K562 (cell line): Measurements from ENCODE around the gene SLC7A8. TPM values are rescaled to one million over a fixed set of nuclear protein-coding genes. Genes with fewer than 3 reads are reported as not detected.

Experiments
- ASH1L ChIP-seq: fragments of 450-650 bp; IDR thresholded peaks from 2 replicates; pipeline ENCODE4 v1.6.1; 2018; ENCODE audit warnings: borderline replicate concordance, mild to moderate bottlenecking, low read depth; ENCODE audit not compliant: partially characterized antibody
- DEAF1 ChIP-seq: fragments of 450-650 bp; formaldehyde crosslinking; IDR thresholded peaks from 2 replicates; pipeline ENCODE4 v1.4.0; 2020; ENCODE audit warnings: mild to moderate bottlenecking, moderate library complexity
- EHMT2 ChIP-seq: fragments of 450-650 bp; IDR thresholded peaks from 2 replicates; pipeline ENCODE4 v1.6.1; 2018; ENCODE audit warnings: antibody characterized with exemption
- EP400 ChIP-seq: fragments of 450-650 bp; IDR thresholded peaks from 2 replicates; pipeline ENCODE4 v1.6.1; 2017; ENCODE audit warnings: antibody characterized with exemption, mild to moderate bottlenecking, moderate library complexity
- ETV1 ChIP-seq: fragments of 450-650 bp; conservative IDR thresholded peaks from 2 replicates; pipeline ENCODE4 v1.6.1; 2016; ENCODE audit warnings: missing genetic modification characterization, control low read depth, low read depth, missing compliant biosample characterization
- FOSL1 ChIP-seq: fragments of 200-800 bp; sonication (Bioruptor generic); conservative IDR thresholded peaks from 2 replicates; pipeline ENCODE4 v1.6.1; 2016; ENCODE audit warnings: missing genetic modification characterization, missing compliant biosample characterization
- GATAD2A ChIP-seq: fragments of 450-650 bp; IDR thresholded peaks from 2 replicates; pipeline ENCODE4 v1.6.1; 2017
- HDGF ChIP-seq: fragments of 450-650 bp; IDR thresholded peaks from 2 replicates; pipeline ENCODE4 v1.6.1; 2016
- KDM4B ChIP-seq, 2 experiments: fragments of 450-650 bp in 1 of 2; sonication (generic) in 1 of 2; IDR thresholded peaks; 2 replicates each; pipeline ENCODE4 v1.6.1; 2016 to 2017; ENCODE audit warnings: borderline replicate concordance in 2 of 2, antibody characterized with exemption in 1 of 2, low read depth in 1 of 2, mild to moderate bottlenecking in 1 of 2
- MYC ChIP-seq, 2 experiments: fragments of 250-450 bp in 1 of 2; sonication (Bioruptor Pico) in 1 of 2; IDR thresholded peaks; 2 replicates each; pipeline versions ENCODE4 v1.5.1 to v1.6.1; 2012 to 2021; ENCODE audit warnings: low read depth in 2 of 2, borderline replicate concordance in 1 of 2, improper control_type of control experiment in 1 of 2, low read length in 1 of 2, mild to moderate bottlenecking in 1 of 2, moderate library complexity in 1 of 2
- PKNOX1 ChIP-seq: fragments of 450-650 bp; IDR thresholded peaks from 2 replicates; pipeline ENCODE4 v1.6.1; 2016
- POU5F1 ChIP-seq: fragments of 150-350 bp; IDR thresholded peaks from 2 replicates; pipeline ENCODE4 v1.6.1; 2014; ENCODE audit warnings: borderline replicate concordance, low read length, low read depth, mild to moderate bottlenecking; ENCODE audit not compliant: partially characterized antibody
- PTBP1 ChIP-seq: fragments of 200-400 bp; formaldehyde crosslinking; IDR thresholded peaks from 2 replicates; pipeline ENCODE4 v1.6.1; 2017; ENCODE audit warnings: low read depth, low read length
- RAD21 ChIP-seq, 2 experiments: fragments of 250-450 bp in 1 of 2; fragments of 450-650 bp in 1 of 2; sonication (Bioruptor Pico) in 1 of 2; formaldehyde crosslinking in 1 of 2; IDR thresholded peaks in 1 of 2; conservative IDR thresholded peaks in 1 of 2; 2 replicates each; pipeline versions ENCODE4 v1.4.0 to v1.8.0; 2020 to 2022; ENCODE audit warnings: mild to moderate bottlenecking in 2 of 2, moderate library complexity in 1 of 2
- RCOR1 ChIP-seq, 2 experiments: IDR thresholded peaks; 2 replicates each; pipeline ENCODE4 v1.6.1; 2012; ENCODE audit warnings: low read depth in 2 of 2, low read length in 2 of 2, borderline replicate concordance in 1 of 2, improper control_type of control experiment in 1 of 2
- STAT5A ChIP-seq: IDR thresholded peaks from 2 replicates; pipeline ENCODE4 v1.6.1; 2012; ENCODE audit warnings: low read length, inconsistent platforms, borderline replicate concordance
- TBP ChIP-seq: optimal IDR thresholded peaks from 2 replicates; pipeline ENCODE3; 2011; ENCODE audit warnings: low read depth, low read length, improper control_type of control experiment
- TRIM25 ChIP-seq: fragments of 450-650 bp; IDR thresholded peaks from 2 replicates; pipeline ENCODE4 v1.7.0; 2016; ENCODE audit warnings: borderline replicate concordance
- ZBTB7A ChIP-seq: IDR thresholded peaks from 2 replicates; pipeline ENCODE4 v1.6.1; 2011; ENCODE audit warnings: low read depth, mild to moderate bottlenecking, low read length, moderate library complexity, borderline replicate concordance; ENCODE audit not compliant: control insufficient read depth
- ZFP91 ChIP-seq: sonication (generic); formaldehyde crosslinking; IDR thresholded peaks from 2 replicates; pipeline ENCODE4 v1.8.0; 2022; ENCODE audit warnings: mild to moderate bottlenecking, missing genetic modification reagents
- ZNF146 ChIP-seq: IDR thresholded peaks from one replicate; pipeline ENCODE4 v1.6.1; 2018; ENCODE audit warnings: missing compliant biosample characterization; ENCODE audit not compliant: unreplicated experiment
- polyA plus RNA-seq, 8 experiments: library from polyadenylated mRNA; depleted of rRNA in 4 of 8; stranded (reverse) in 5 of 8; unstranded in 3 of 8; fragments of >200 nt; fragmentation: Nextera tagmentation in 2 of 8; fragmentation: Illumina TruSeq in 1 of 8; extraction: Ambion mirVana in 2 of 8; extraction: Trizol in 1 of 8; gene quantifications; 2 replicates each; pipeline versions ENCODE4 v1.2.1 to v1.2.3, GENCODE V29; 2011 to 2014; ENCODE audit warnings: inconsistent platforms in 1 of 8, missing spikeins in 1 of 8
- total RNA-seq, 7 experiments: library from RNA; depleted of rRNA in 6 of 7; stranded (reverse); fragments of >200 nt in 6 of 7; fragmentation: Illumina TruSeq in 2 of 7; extraction: Trizol in 2 of 7; gene quantifications; 2 replicates each; pipeline versions ENCODE4 v1.2.1 to v1.2.3, GENCODE V29; 2011 to 2021; ENCODE audit warnings: low replicate concordance in 1 of 7

Gene SLC7A8
- total and polyA plus RNA-seq, 9 of the 15 experiments (the other 6 are each of a cell fraction or from before 2014, with no cell fraction given) = 2.0 to 33.0 (median 6.0) TPM

GRCh38 chr14:23120541-23121251, 62.8 kb downstream of the SLC7A8 start (continued):
- no peak for TF ChIP-seq TRIM25
- TF ChIP-seq GATAD2A = no peak
- peak; percentile 33 for TF ChIP-seq TBP
- no peak for TF ChIP-seq ZNF146 (CRISPR knock-in tag)
- 0 out of 2 replicates have a peak, but pooled peaks have one; percentile 72 for TF ChIP-seq PTBP1
- no peak for TF ChIP-seq ZBTB7A
- TF ChIP-seq FOSL1 (tag) = peak; percentile 38; the same call in 1 of the 2 replicates
- no peak for TF ChIP-seq KDM4B (IDR thresholded peaks at IDR 0.05; ENCODE audit: borderline replicate concordance in 2 of 2, low read depth in 1 of 2)
- peak; percentile 51; the same call in 1 of the 2 replicates for TF ChIP-seq HDGF
- no peak for TF ChIP-seq EHMT2
- peak; percentile 100 for TF ChIP-seq DEAF1 (CRISPR knock-in tag)
- no peak for TF ChIP-seq ASH1L
- peak; percentile 46; the same call in 1 of the 2 replicates for TF ChIP-seq PKNOX1
- TF ChIP-seq ETV1 (tag) = peak; percentile 33
- peak; percentile 34 for TF ChIP-seq POU5F1
- peak; percentile 76 for TF ChIP-seq STAT5A
- peak in 1 of 2 experiments; percentile 75 for TF ChIP-seq RCOR1 (IDR thresholded peaks at IDR 0.05; ENCODE audit: borderline replicate concordance in 1 of 2, low read depth in 2 of 2, low read length in 2 of 2)
- TF ChIP-seq MYC (IDR thresholded peaks at IDR 0.05; ENCODE audit: low read depth, low read length) = peak; percentile 64
- TF ChIP-seq MYC (CRISPR knock-in tag; IDR thresholded peaks at IDR 0.05; ENCODE audit: borderline replicate concordance, low read depth) = no peak
- 0 out of 2 replicates have a peak, but pooled peaks have one; percentile 43 for TF ChIP-seq EP400
- TF ChIP-seq RAD21 (CRISPR knock-in tag; conservative IDR thresholded peaks at IDR 0.05 in 1 of 2, IDR thresholded peaks at IDR 0.05 in 1 of 2) = peak; percentile 100
- TF ChIP-seq ZFP91 = no peak
